ENCODE data around the gene PYY.
"Not testable (repeated sequence)": the region's sequence is repeated elsewhere in the genome, so short reads cannot be mapped to it uniquely, and the experiment has no call there.

The PYY gene

GRCh38 chr17:43942051-43942685 lies 11.6 kb downstream of the PYY start, which contains the start of gene PPY:
Gene PPY (minus strand): TSS chr17:43942476. CDS start chr17:43941654, 822 bp downstream.
- DNase-seq, result no peak

GRCh38 chr17:43940630-43941029 lies 13.1 kb downstream of the PYY start:
- peak; percentile 53 to 59 for DNase-seq

GRCh38 chr17:43939886-43940285 lies 13.9 kb downstream of the PYY start:
- no peak for DNase-seq

GRCh38 chr17:43939452-43939851 lies 14.3 kb downstream of the PYY start:
- peak in 1 of 2 experiments; percentile 3 for DNase-seq

- no peak for DNase-seq
Observed at GRCh38 chr17:43938838-43939182, 14.9 kb downstream of the PYY start.

- no peak for DNase-seq
Observed at GRCh38 chr17:43936434-43936833, 17.3 kb downstream of the PYY start.

- DNase-seq, result no peak
Observed at GRCh38 chr17:43935926-43936261, 17.8 kb downstream of the PYY start.

GRCh38 chr17:43935204-43935925 lies 18.4 kb downstream of the PYY start:
- DNase-seq, result no peak

- no peak for DNase-seq
Observed at GRCh38 chr17:43932923-43933322, 20.8 kb downstream of the PYY start.

- DNase-seq, result no peak
Observed at GRCh38 chr17:43932357-43932756, 21.4 kb downstream of the PYY start.

GRCh38 chr17:43931062-43931571 lies 22.6 kb downstream of the PYY start:
- DNase-seq, result no peak

- DNase-seq, result no peak
Observed at GRCh38 chr17:43928609-43929008, 25.1 kb downstream of the PYY start.

GRCh38 chr17:43927929-43928328 lies 25.8 kb downstream of the PYY start:
- DNase-seq, result not testable (repeated sequence)

GRCh38 chr17:43927060-43927864 lies 26.5 kb downstream of the PYY start:
- no peak for DNase-seq

GRCh38 chr17:43924558-43924957 lies 29.2 kb downstream of the PYY start:
- no peak for DNase-seq

- DNase-seq, result no peak
Observed at GRCh38 chr17:43920500-43921095, 33.1 kb downstream of the PYY start.

GRCh38 chr17:43918026-43918389 lies 35.7 kb downstream of the PYY start:
- no peak for DNase-seq

- peak in 1 of 2 experiments; percentile 4 for DNase-seq
Observed at GRCh38 chr17:43917348-43918025, 36.3 kb downstream of the PYY start.

- DNase-seq, result no peak
Observed at GRCh38 chr17:43917016-43917347, 36.8 kb downstream of the PYY start.

GRCh38 chr17:43916385-43916784 lies 37.4 kb downstream of the PYY start:
- DNase-seq, result no peak

GRCh38 chr17:43915559-43915958 lies 38.2 kb downstream of the PYY start:
- no peak for DNase-seq

- DNase-seq, result no peak
Observed at GRCh38 chr17:43914451-43914850, 39.3 kb downstream of the PYY start.

GRCh38 chr17:43913584-43913983 lies 40.2 kb downstream of the PYY start:
- no peak for DNase-seq

All from SHP77 (cell line).